NCI-H1436 (cell line): ENCODE results near the gene COX14.

Experiments used
- DNase-seq: peaks from one replicate; lab custom pipeline; 2025; lab: John Stamatoyannopoulos, UW

Gene COX14

GRCh38 chr12:50084775-50085614 lies 27.0 kb upstream of the COX14 start, which contains the start of gene SMARCD1:
TSS of gene SMARCD1 (plus strand) at chr12:50085342. CDS start at chr12:50085370, 28 bp downstream.
- peak; percentile 94 for DNase-seq

- peak; percentile 77 for DNase-seq
These were observed 26.4 kb upstream of the COX14 start for GRCh38 chr12:50085615-50086072.

- no peak for DNase-seq
These were observed 25.9 kb upstream of the COX14 start for GRCh38 chr12:50086148-50086547.

GRCh38 chr12:50087151-50087550 lies 24.9 kb upstream of the COX14 start:
- no peak for DNase-seq

GRCh38 chr12:50087995-50088394 lies 24.0 kb upstream of the COX14 start:
- no peak for DNase-seq

- peak; percentile 54 for DNase-seq
These were observed 23.3 kb upstream of the COX14 start for GRCh38 chr12:50088577-50089335.

GRCh38 chr12:50089730-50090129 lies 22.3 kb upstream of the COX14 start:
- no peak for DNase-seq

GRCh38 chr12:50090391-50090790 lies 21.6 kb upstream of the COX14 start:
- no peak for DNase-seq

- no peak for DNase-seq
These were observed 14.1 kb upstream of the COX14 start for GRCh38 chr12:50097952-50098351.

- DNase-seq = no peak
These were observed 12.6 kb upstream of the COX14 start for GRCh38 chr12:50099302-50100008.

GRCh38 chr12:50100561-50100960 lies 11.5 kb upstream of the COX14 start:
- DNase-seq = no peak

GRCh38 chr12:50101663-50102062 lies 10.4 kb upstream of the COX14 start:
- no peak for DNase-seq

- DNase-seq = no peak
These were observed 9.9 kb upstream of the COX14 start for GRCh38 chr12:50102131-50102531.

GRCh38 chr12:50102646-50103309 lies 9.3 kb upstream of the COX14 start:
- DNase-seq = no peak

- DNase-seq = no peak
These were observed 8.7 kb upstream of the COX14 start for GRCh38 chr12:50103351-50103750.

GRCh38 chr12:50103767-50104321 lies 8.2 kb upstream of the COX14 start, which contains the start of gene GPD1:
TSS of gene GPD1 (plus strand) at chr12:50104008. CDS start at chr12:50104051, 43 bp downstream.
- DNase-seq = peak; percentile 73

GRCh38 chr12:50104417-50105366 lies 7.3 kb upstream of the COX14 start:
- DNase-seq = no peak

- no peak for DNase-seq
These were observed 6.1 kb upstream of the COX14 start for GRCh38 chr12:50105913-50106450.

GRCh38 chr12:50106907-50107306 lies 5.1 kb upstream of the COX14 start:
- DNase-seq = no peak
